Skeletal muscle tissue (tissue), 4 donors: ENCODE results near the gene SCYGR2. TPM values are rescaled to one million over a fixed set of nuclear protein-coding genes. Genes with fewer than 3 reads are reported as not detected.

Source experiments
- H3K27ac ChIP-seq: one replicate; pipeline ENCODE4 v1.7.0; 2013; ENCODE audit warnings: mild to moderate bottlenecking, low read depth, low read length, inconsistent platforms
- H3K27me3 ChIP-seq, 3 donors: one replicate each; pipeline ENCODE4 v1.7.0; 2013; ENCODE audit warnings: low read length in 3 of 3; ENCODE audit not compliant: control insufficient read depth in 3 of 3, insufficient read depth in 3 of 3
- H3K36me3 ChIP-seq, 3 donors: one replicate each; pipeline ENCODE4 v1.7.0; 2013; ENCODE audit warnings: low read length in 3 of 3; ENCODE audit not compliant: control insufficient read depth in 3 of 3, insufficient read depth in 3 of 3
- H3K4me1 ChIP-seq, 3 donors: one replicate each; pipeline ENCODE4 v1.7.0; 2013; ENCODE audit warnings: low read length in 3 of 3, mild to moderate bottlenecking in 3 of 3; ENCODE audit not compliant: control insufficient read depth in 3 of 3, insufficient read depth in 3 of 3
- H3K4me3 ChIP-seq, 3 donors: one replicate each; pipeline ENCODE4 v1.7.0; 2013; ENCODE audit warnings: low read length in 3 of 3
- H3K9ac ChIP-seq, 3 donors: one replicate each; pipeline ENCODE4 v1.7.0; 2013; ENCODE audit warnings: low read length in 3 of 3, mild to moderate bottlenecking in 3 of 3, moderate library complexity in 2 of 3, low read depth in 1 of 3
- H3K9me3 ChIP-seq, 3 donors: one replicate each; pipeline ENCODE4 v1.7.0; 2013; ENCODE audit warnings: low read length in 3 of 3; ENCODE audit not compliant: control insufficient read depth in 3 of 3
- total RNA-seq: library from RNA; depleted of rRNA; stranded (reverse); fragments of >200 nt; gene quantifications from one replicate; pipeline ENCODE4 v1.2.3, GENCODE V29; 2014
- donor health status: Osteomylitis.

The SCYGR2 gene
- total RNA-seq, 1 donor from 2014 or later: not detected

DNA sequence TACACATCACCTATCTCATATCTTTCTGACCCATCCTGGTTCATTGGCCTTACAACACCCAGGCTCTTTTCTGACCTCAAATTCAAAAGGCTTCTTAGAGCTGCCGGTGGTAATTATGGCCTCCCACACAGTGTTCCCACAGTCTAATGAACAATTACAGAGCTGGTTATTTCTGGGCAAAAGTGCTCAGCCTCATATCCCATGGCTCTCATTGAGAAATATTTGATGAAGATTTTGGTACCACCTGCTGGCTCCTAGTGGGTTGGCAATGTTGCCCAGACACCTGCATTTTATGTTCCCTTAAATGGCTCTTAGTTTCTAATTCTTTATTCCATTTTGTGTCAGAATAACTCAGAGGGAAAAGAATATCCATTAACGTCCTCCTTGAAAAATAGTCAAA, 20.1 kb upstream of the SCYGR2 start:
- H3K4me3 ChIP-seq: no peak overlapping the region
- H3K9ac ChIP-seq: no peak overlapping the region
- no peaks in the 10 kb centered on the region for H3K4me1 ChIP-seq
- no peaks in the 10 kb centered on the region for H3K36me3 ChIP-seq
- no peak overlapping the region for H3K27ac ChIP-seq
- H3K9me3 ChIP-seq: peaks cover 0 to 7% (median 0%) of the 10 kb centered on the region in 3 donors
- H3K27me3 ChIP-seq: peaks cover 0 to 3% (median 0%) of the 10 kb centered on the region in 3 donors

DNA sequence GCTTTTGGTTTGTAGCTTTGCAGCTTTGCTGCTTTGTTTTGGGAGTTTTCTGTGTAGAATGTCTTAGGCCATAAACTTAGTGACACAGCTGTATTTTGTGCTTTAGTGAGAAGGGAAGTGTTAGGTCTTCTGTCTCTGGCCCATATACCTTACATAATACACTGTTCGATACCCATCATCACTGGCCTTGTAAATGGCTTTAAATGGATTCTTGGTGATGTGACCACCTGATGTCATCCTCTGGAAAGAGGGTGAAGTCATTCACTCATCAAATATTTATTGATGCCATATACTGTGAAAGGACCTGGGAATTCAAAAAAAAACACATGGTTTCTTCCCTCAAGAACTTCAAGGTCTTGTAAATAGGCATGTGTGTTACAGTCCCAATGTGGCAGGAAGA, 18.9 kb upstream of the SCYGR2 start:
- Histone ChIP-seq H3K27me3 (no peaks in the 10 kb centered on the region), H3K9ac (no peak overlapping the region), H3K4me1 (no peaks in the 10 kb centered on the region), H3K4me3 (no peak overlapping the region), H3K9me3 (peaks cover 0 to 7% (median 0%) of the 10 kb centered on the region in 3 donors), H3K36me3 (no peaks in the 10 kb centered on the region), H3K27ac (no peak overlapping the region)

DNA sequence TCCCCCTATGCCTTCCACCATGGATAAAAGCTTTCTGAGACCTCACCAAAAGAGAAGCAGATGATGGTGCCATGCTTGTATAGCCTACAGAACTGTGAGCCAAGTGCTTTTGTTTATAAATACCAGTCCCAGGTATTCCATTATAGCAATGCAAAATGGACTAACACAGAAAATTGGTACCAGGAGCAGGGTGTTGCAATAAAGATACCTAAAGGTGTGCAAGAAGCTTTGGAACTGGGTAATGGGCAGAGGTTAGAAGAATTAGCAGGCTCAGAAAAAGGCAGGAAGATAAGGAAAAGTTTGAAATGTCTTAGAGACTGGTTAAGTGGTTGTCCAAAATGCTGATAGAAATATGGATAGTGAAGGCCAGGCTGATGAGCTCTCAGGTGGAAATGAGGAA, 16.3 kb upstream of the SCYGR2 start:
- Histone ChIP-seq H3K36me3 (no peaks in the 10 kb centered on the region), H3K27me3 (no peaks in the 10 kb centered on the region), H3K9ac (no peak overlapping the region), H3K4me3 (no peak overlapping the region), H3K9me3 (peaks cover 0 to 7% (median 0%) of the 10 kb centered on the region in 3 donors), H3K27ac (no peak overlapping the region), H3K4me1 (no peaks in the 10 kb centered on the region)

DNA sequence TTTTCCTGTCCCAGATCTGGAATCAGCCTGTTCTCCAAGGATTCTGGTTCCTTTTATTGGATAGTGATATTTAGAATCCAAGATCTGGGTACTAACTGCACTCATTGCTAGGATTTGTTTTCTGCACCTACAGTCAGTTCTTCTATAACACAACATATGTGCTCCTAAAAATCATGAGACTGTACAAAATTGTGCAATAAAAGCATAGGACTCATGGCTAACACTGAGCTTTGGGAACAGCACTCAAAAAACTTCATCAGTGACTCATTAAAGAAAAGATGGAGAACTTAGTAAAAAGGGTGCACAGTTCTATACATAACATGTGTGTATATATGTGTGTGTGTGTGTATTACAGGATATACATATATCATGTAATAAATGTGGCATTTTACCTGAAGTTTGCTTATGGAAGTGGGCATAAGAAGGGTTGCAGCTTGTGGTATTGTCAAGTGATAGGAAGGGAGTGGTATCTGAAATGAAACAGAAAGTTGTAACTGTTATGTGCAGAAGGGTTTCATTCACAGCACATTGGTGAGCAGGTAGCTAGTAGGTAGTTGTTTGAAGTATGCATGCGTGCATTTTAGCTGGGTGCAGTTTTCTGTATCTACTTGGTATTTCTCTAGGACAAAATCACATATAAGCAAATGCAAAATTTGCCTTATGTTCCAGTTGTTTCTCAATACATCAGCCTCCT, 5.9 kb upstream of the SCYGR2 start:
- H3K36me3 ChIP-seq: no peaks in the 10 kb centered on the region
- H3K4me1 ChIP-seq: no peaks in the 10 kb centered on the region
- peaks cover 0 to 2% (median 0%) of the 10 kb centered on the region in 3 donors for H3K9me3 ChIP-seq
- peaks cover 0 to 4% (median 0%) of the 10 kb centered on the region in 3 donors for H3K27me3 ChIP-seq
- no peak overlapping the region for H3K4me3 ChIP-seq
- H3K9ac ChIP-seq: no peak overlapping the region
- no peak overlapping the region for H3K27ac ChIP-seq

DNA sequence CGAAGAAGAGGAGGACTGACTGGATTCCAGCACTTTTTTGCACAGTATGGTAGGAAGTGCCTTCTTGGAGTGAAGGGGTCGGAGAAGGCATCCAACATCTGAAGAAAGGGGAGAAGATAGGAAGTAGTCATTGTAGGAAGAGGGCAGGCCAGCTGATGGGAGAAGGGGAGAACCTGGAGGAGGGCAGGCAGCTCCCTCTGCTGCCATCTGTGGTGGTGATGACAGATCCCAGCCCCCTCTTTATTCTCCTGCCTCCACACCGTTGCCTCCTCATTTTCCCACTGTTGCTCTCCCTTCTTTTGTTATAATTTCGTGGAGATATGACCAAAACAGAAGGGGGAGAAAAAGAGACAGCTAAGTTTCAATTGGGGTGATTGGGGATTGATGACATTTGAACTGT, 2.9 kb upstream of the SCYGR2 start:
- H3K27ac ChIP-seq: no peak overlapping the region
- no peak overlapping the region for H3K4me3 ChIP-seq
- no peaks in the 10 kb centered on the region for H3K36me3 ChIP-seq
- no peaks in the 10 kb centered on the region for H3K4me1 ChIP-seq
- no peaks in the 10 kb centered on the region for H3K9me3 ChIP-seq
- H3K27me3 ChIP-seq: peaks cover 0 to 4% (median 0%) of the 10 kb centered on the region in 3 donors
- H3K9ac ChIP-seq: no peak overlapping the region

DNA sequence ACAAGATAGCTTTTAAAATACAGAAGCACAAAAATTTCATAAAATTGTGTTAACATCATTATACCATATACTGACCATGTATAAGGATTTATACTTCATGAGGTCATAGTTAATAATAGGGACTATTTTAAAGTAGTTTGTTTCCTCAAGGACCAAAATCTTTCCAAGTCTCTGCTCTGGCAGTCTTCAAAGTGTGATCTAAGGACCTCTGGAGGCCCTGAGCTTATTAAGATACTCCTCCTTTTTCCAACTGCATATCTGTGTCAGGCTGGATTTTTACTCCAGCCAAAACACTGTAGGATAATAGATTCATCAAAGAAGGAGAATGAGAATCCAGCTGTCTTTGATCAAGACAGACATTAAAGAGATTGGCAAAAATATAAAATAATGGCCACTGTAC, 1.7 kb upstream of the SCYGR2 start:
- Histone ChIP-seq H3K27me3 (peaks cover 0 to 4% (median 0%) of the 10 kb centered on the region in 3 donors), H3K36me3 (no peaks in the 10 kb centered on the region), H3K27ac (no peak overlapping the region), H3K4me3 (no peak overlapping the region), H3K4me1 (no peaks in the 10 kb centered on the region), H3K9me3 (no peaks in the 10 kb centered on the region), H3K9ac (no peak overlapping the region)

DNA sequence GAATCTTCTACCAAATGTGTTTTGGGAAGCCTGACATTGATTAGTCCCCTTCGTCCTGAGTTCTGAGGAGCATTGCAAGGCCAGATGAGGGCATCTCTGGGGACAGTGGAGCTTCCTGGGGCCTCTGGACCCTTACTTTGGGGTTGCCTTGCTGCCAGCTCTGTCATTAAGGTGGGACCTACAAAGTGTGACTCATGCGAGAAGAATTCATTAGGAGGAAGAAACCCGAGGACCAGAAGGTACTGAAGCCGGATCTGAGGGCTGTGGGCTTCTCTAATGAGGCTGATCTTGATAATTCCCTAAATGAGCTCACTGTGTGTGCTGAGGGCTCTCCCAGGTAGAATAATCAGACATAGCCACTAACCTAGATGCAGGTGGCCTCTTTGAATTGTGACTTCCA, 695 bp upstream of the SCYGR2 start:
- H3K4me3 ChIP-seq: no peak overlapping the region
- no peaks in the 10 kb centered on the region for H3K4me1 ChIP-seq
- peaks cover 0 to 4% (median 0%) of the 10 kb centered on the region in 3 donors for H3K27me3 ChIP-seq

DNA sequence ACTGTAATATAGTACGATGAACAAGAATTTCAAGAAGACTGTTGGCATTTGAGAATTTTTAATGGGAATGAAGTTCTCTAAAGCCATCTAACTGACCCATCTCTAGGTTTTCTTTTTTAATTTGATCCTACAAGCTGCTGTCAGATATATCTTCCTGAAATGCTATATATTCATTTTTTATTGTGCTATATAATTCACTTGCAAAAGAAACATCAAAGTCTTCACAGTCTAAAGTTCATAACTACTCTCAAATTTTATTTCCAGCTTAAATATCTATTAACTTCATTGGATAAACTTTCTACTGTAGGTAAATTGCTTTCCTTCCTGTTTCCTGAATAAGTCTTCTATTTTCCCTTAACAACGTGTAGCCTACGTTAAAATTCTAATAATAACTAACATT, 3.7 kb downstream of the SCYGR2 start:
- H3K4me3 ChIP-seq: no peak overlapping the region
- no peaks in the 10 kb centered on the region for H3K36me3 ChIP-seq
- no peak overlapping the region for H3K27ac ChIP-seq
- no peak overlapping the region for H3K9ac ChIP-seq
- no peaks in the 10 kb centered on the region for H3K9me3 ChIP-seq
- no peaks in the 10 kb centered on the region for H3K4me1 ChIP-seq
- H3K27me3 ChIP-seq: no peaks in the 10 kb centered on the region

More for the DNA sequence above, 695 bp upstream of the SCYGR2 start:
- no peaks in the 10 kb centered on the region for H3K9me3 ChIP-seq
- H3K27ac ChIP-seq: no peak overlapping the region
- H3K9ac ChIP-seq: no peak overlapping the region
- H3K36me3 ChIP-seq: no peaks in the 10 kb centered on the region

DNA sequence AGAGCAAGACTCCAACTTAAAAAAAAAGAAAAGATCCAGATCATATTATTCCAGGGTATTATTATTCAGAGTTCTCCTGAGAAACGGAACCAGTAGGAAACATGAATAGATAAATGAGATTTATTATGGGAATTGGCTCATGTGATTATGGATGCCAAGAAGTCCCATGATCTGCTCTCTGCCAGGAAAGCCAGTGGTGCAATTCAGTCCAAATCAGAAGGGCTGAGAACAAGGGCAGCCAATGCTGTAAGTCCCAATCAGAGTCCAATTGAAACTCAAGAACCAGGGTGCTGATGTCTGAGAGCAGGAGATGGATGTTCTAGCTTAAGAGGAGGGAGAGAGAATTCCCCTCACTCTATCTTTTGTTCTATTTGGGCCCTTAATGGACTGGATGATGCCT, 7.8 kb downstream of the SCYGR2 start:
- H3K36me3 ChIP-seq: no peaks in the 10 kb centered on the region
- no peak overlapping the region for H3K9ac ChIP-seq
- no peak overlapping the region for H3K4me3 ChIP-seq
- no peaks in the 10 kb centered on the region for H3K9me3 ChIP-seq
- no peaks in the 10 kb centered on the region for H3K4me1 ChIP-seq
- H3K27me3 ChIP-seq: no peaks in the 10 kb centered on the region
- H3K27ac ChIP-seq: no peak overlapping the region

DNA sequence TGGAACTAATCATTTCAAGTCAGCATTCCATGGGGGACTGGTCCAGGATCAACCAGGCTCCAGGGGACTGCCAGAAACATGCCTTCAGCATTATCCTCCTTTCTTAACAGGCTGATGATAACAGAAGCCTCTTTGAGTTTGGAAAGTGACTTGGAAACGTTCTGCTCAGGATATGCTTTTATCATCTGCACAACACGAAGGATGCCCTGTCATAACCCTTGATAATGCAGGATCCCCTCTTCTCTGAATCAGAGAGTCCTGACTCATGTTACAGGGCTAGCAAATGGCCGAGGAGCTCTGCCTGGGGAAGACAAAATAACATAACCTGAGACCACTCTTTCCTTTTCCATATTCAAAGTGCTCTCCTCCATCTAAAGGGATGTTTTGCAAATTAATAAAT, 9.2 kb downstream of the SCYGR2 start:
- no peaks in the 10 kb centered on the region for H3K9me3 ChIP-seq
- no peaks in the 10 kb centered on the region for H3K4me1 ChIP-seq
- H3K27me3 ChIP-seq: no peaks in the 10 kb centered on the region
- H3K27ac ChIP-seq: no peak overlapping the region
- no peak overlapping the region for H3K4me3 ChIP-seq
- H3K36me3 ChIP-seq: no peaks in the 10 kb centered on the region
- H3K9ac ChIP-seq: no peak overlapping the region
